Testis (tissue), 3 donors: Measurements from ENCODE around the gene RNF121. TPM values are rescaled to one million over a fixed set of nuclear protein-coding genes. Genes with fewer than 3 reads are reported as not detected.
"Not testable (repeated sequence)": the region's sequence is repeated elsewhere in the genome, so short reads cannot be mapped to it uniquely, and the experiment has no call there.

Experiments
- DNase-seq: peaks from one replicate; pipeline ENCODE4 v3.0.0-alpha.2; 2019
- H3K27ac ChIP-seq, 2 donors: fragments of 200-600 bp; sonication (generic); one replicate each; pipeline ENCODE4 v1.5.1; 2019
- H3K27me3 ChIP-seq: fragments of 200-600 bp; sonication (generic); one replicate; pipeline ENCODE4 v1.5.1; 2019
- H3K36me3 ChIP-seq: fragments of 200-600 bp; sonication (generic); one replicate; pipeline ENCODE4 v1.5.1; 2017; ENCODE audit warnings: low read depth; ENCODE audit errors: missing control alignments
- H3K4me1 ChIP-seq: fragments of 200-600 bp; sonication (generic); one replicate; pipeline ENCODE4 v1.5.1; 2019
- H3K4me3 ChIP-seq, 2 donors: fragments of 200-600 bp; sonication (generic); one replicate each; pipeline ENCODE4 v1.5.1; 2017 to 2019
- H3K9me3 ChIP-seq: fragments of 200-600 bp; sonication (generic); one replicate; pipeline ENCODE4 v1.5.1; 2017
- POLR2A ChIP-seq: fragments of 450-650 bp; IDR thresholded peaks from one replicate; pipeline ENCODE4 v1.6.1; 2017; ENCODE audit warnings: antibody characterized with exemption, mild to moderate bottlenecking, moderate library complexity
- WGBS, 2 donors: methylation state at CpG; one replicate each; pipeline ENCODE4 v1.1.5; 2018; 5-methylcytosine and 5-hydroxymethylcytosine counted together
- intact Hi-C: fragments of 100-400 bp; cut with DNase I; formaldehyde crosslinking; loops from one replicate; pipeline ENCODE4 v1.15.1; 2023; ENCODE audit warnings: low total_unique reads
- polyA plus RNA-seq: library from polyadenylated mRNA; stranded (reverse); fragments of 350-450 nt; fragmentation: Illumina TruSeq; extraction: RNeasy Lipid Tissue Mini Kit (QIAGEN cat#74804); gene quantifications from one replicate; pipeline ENCODE4 v1.2.3, GENCODE V29; 2014; ENCODE audit warnings: low read depth, low replicate concordance; ENCODE audit not compliant: insufficient read depth
- total RNA-seq, 2 donors: library from RNA; depleted of rRNA; stranded (reverse); fragments of >200 nt; gene quantifications; one replicate each; pipeline ENCODE4 v1.2.3, GENCODE V29; 2016
- TF ChIP-seq, protein P1 (sequence below), 3 experiments: fragments of 450-650 bp in 2 of 3; fragments of 200-600 bp in 1 of 3; sonication (generic) in 1 of 3; IDR thresholded peaks; one replicate each; pipeline ENCODE4 v1.5.1; 2016 to 2019; ENCODE audit warnings: antibody characterized with exemption in 3 of 3, mild to moderate bottlenecking in 2 of 3, moderate library complexity in 1 of 3

The RNF121 gene
- total and polyA plus RNA-seq, 3 donors from 2014 or later: 51.7 to 72.5 (median 54.4) TPM

GRCh38 chr11:71908218-71908617 is 20.6 kb upstream of the RNF121 start:
- no peak overlapping the region for H3K27ac ChIP-seq
- intact Hi-C loops: no loop called here
- no peak overlapping the region for H3K4me3 ChIP-seq
- TF ChIP-seq, protein P1, sequence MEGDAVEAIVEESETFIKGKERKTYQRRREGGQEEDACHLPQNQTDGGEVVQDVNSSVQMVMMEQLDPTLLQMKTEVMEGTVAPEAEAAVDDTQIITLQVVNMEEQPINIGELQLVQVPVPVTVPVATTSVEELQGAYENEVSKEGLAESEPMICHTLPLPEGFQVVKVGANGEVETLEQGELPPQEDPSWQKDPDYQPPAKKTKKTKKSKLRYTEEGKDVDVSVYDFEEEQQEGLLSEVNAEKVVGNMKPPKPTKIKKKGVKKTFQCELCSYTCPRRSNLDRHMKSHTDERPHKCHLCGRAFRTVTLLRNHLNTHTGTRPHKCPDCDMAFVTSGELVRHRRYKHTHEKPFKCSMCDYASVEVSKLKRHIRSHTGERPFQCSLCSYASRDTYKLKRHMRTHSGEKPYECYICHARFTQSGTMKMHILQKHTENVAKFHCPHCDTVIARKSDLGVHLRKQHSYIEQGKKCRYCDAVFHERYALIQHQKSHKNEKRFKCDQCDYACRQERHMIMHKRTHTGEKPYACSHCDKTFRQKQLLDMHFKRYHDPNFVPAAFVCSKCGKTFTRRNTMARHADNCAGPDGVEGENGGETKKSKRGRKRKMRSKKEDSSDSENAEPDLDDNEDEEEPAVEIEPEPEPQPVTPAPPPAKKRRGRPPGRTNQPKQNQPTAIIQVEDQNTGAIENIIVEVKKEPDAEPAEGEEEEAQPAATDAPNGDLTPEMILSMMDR (IDR thresholded peaks at IDR 0.05): no peak
- no peak for TF ChIP-seq POLR2A
- H3K4me1 ChIP-seq: no peaks in the 10 kb centered on the region
- no peaks in the 10 kb centered on the region for H3K9me3 ChIP-seq
- 72 to 83% methylated on average over 9 of the region's 9 CpGs for WGBS, 2 donors
- DNase-seq: no peak
- H3K27me3 ChIP-seq: no peaks in the 10 kb centered on the region
- H3K36me3 ChIP-seq: no peaks in the 10 kb centered on the region

DNA sequence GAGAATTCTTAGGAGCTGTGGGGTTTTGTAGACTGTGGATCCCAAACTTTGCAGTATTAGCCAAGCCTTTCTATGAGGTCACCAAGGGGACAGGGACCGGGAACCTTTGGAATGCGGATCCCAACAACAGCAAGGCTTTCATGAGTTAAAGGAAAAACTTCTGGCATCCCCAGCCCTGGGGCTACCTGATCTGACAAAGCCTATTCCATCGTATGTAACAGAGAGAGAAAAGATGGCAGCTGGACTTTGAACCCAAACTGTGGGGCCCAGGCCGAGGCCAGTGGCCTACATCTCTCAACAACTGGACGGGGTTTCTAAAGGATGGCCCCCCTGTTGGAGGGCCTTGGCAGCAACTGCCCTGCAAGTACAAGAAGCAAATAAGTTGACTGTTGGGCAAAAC is 18.1 kb upstream of the RNF121 start:
- H3K27ac ChIP-seq, H3K9me3 ChIP-seq, H3K4me3 ChIP-seq, DNase-seq, H3K4me1 ChIP-seq, intact Hi-C loops, H3K27me3 ChIP-seq, H3K36me3 ChIP-seq: not testable (repeated sequence)
- whole genome bisulfite sequencing, 2 donors: 93 to 97% methylated on average over 5 of the region's 5 CpGs

DNA sequence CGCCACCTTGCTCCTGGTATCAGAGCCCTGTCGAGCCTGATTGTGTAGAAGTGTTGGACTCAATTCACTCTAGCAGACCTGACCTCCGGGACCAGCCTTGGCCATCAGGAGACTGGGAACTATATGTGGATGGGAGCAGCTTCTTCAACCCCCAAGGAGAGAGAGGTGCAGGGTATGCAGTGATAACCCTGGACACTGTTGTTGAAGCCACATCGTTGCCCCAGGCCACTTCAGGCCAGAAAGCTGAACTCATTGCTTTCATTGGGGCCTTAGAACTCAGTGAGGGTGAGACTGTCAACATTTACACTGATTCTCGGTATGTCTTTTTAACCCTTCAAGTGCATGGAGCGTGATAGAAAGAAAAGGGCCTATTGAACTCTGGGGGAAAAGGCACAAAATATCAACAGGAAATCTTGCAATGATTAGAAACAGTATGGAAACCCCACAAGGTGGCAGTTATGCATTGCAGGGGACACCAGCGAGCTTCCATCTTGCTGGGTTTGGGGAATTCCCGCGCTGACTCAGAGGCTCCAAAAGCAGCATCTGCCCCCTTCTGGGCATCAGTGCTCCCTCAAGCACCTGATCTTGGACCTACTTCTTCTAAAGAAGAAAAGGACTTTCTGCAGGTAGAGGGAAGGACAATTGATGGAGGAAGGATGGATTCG is 17.4 kb upstream of the RNF121 start:
- whole genome bisulfite sequencing, 2 donors: 90 to 94% methylated on average over 10 of the region's 10 CpGs
- H3K4me1 ChIP-seq, H3K36me3 ChIP-seq, intact Hi-C loops, H3K27ac ChIP-seq, H3K4me3 ChIP-seq, DNase-seq, H3K9me3 ChIP-seq, H3K27me3 ChIP-seq: not testable (repeated sequence)

DNA sequence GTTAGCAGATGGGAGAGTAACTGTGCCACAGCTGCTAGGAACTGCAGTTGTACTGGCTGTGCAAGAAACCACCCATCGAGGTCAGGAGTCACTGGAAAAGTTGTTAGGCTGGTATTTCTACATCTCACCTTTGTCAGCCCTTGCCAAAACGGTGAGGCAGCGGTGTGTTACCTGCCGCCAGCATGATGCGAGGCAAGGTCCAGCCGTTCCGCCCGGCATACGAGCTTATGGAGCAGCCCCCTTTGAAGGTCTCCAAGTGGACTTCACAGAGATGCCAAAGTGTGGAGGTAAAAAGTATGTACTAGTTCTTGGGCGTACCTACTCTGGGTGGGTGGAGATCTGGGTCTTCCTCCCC is 16.9 kb upstream of the RNF121 start:
- intact Hi-C loops, H3K4me3 ChIP-seq, H3K4me1 ChIP-seq, H3K27ac ChIP-seq, H3K36me3 ChIP-seq, H3K27me3 ChIP-seq, DNase-seq, H3K9me3 ChIP-seq: not testable (repeated sequence)
- WGBS, 2 donors: 97 to 99% methylated on average over 10 of the region's 10 CpGs

DNA sequence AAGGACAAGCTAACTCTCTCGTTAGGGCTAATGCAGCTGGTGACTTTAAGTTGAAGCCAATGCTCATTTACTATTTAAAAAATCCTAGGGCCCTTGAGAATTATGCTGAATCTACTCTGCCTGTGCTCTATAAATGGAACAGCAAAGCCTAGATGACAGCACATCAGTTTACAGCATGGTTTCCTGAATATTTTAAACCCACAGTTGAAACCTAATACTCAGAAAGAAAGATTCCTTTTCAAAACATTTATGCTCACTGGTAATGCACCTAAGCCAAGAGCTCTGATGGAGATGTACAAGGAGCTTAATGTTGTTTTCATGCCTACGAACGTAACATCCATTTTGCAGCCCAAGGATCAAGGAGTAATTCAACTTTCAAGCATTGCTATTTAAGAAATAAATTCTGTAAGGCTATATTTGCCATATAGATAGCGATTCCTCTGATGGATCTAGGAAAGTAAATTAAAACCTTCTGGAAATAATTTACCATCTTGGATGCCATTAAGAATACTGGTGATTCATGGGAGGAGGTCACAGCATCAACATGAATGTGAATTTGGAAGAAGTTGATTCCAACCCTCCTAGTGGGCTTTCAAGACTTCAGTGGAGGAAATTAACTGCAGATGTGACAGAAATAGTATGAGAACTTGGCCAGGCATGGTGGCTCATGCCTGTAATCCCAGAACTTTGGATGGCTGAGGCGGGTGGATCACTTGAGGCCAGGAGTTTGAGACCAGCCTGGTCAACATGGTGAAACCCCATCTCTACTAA is 14.9 kb upstream of the RNF121 start:
- no peak for DNase-seq
- no peaks in the 10 kb centered on the region for H3K4me1 ChIP-seq
- intact Hi-C loops: no loop called here
- H3K4me3 ChIP-seq: no peak overlapping the region
- no peak for TF ChIP-seq POLR2A
- TF ChIP-seq, protein P1 (IDR thresholded peaks at IDR 0.05): no peak
- H3K27ac ChIP-seq: no peak overlapping the region
- 94 to 97% methylated on average over 5 of the region's 5 CpGs for WGBS, 2 donors
- H3K36me3 ChIP-seq: no peaks in the 10 kb centered on the region
- H3K27me3 ChIP-seq: no peaks in the 10 kb centered on the region
- H3K9me3 ChIP-seq: no peaks in the 10 kb centered on the region

GRCh38 chr11:71914617-71915189 is 14.1 kb upstream of the RNF121 start:
- intact Hi-C loops: no loop called here

More at GRCh38 chr11:71914617-71915189, 14.1 kb upstream of the RNF121 start:
- no peak overlapping the region for H3K27ac ChIP-seq
- no peaks in the 10 kb centered on the region for H3K9me3 ChIP-seq
- TF ChIP-seq, protein P1 (IDR thresholded peaks at IDR 0.05): no peak
- no peak for TF ChIP-seq POLR2A
- no peaks in the 10 kb centered on the region for H3K27me3 ChIP-seq
- DNase-seq: no peak
- H3K4me3 ChIP-seq: no peak overlapping the region
- 90 to 99% methylated on average over 7 of the region's 7 CpGs for WGBS, 2 donors
- H3K36me3 ChIP-seq: no peaks in the 10 kb centered on the region
- H3K4me1 ChIP-seq: no peaks in the 10 kb centered on the region
